LHCN-M2 (cell line): ENCODE data around the gene MAGI2. TPM values are rescaled to one million over a fixed set of nuclear protein-coding genes. Genes with fewer than 3 reads are reported as not detected.

ENCODE experiments used
- DNase-seq: peaks from one replicate; pipeline ENCODE4 v3.0.0-alpha.2; 2012; ENCODE audit warnings: low read depth
- total RNA-seq: library from RNA; depleted of rRNA; stranded (reverse); fragments of >200 nt; gene quantifications from 2 replicates; pipeline ENCODE4 v1.2.3, GENCODE V29; 2014

MAGI2 gene
- total RNA-seq, 1 experiment from 2014 or later, result 3.6 TPM

GRCh38 chr7:79376299-79377025 lies 77.0 kb downstream of the MAGI2 start:
- DNase-seq, result no peak

GRCh38 chr7:79361214-79361613 lies 92.3 kb downstream of the MAGI2 start:
- no peak for DNase-seq

DNA sequence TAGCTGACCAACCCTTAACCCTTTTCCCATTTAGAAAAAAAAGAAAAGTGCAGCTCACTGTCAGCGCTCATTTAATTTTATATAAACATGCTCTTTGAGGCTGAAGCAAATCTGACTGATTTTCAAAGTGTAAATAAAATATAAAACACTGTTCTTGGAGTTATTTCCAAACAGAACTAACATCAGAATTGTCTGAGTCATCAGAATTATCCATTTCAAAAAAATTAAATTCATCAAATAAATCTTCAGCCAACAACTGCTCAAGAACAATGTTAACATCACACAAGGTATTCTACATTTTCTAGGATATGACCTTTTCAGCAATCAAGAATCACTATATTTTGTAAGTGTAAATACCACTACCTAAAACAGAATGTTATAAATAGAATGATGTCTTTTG lies 93.6 kb downstream of the MAGI2 start:
- no peak for DNase-seq

DNA sequence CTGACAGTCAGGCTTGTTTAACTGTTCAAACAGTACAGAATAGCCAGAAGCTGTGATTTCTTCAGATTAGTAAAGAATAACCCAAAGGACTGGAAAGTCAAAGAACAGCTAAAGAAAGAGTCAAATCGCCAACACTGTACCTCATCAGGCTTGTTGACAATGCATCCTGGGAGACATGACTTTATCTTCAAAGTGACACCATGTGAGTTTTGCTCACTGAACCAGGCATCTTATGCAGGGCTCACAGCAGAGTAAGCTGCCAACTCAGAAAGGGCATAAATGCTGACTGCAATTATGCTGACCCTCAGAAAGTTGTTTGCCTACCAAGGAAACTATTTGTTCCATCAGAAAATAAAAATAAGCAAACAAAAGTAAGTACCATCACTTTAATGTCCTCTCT lies 96.4 kb downstream of the MAGI2 start:
- DNase-seq, result no peak

DNA sequence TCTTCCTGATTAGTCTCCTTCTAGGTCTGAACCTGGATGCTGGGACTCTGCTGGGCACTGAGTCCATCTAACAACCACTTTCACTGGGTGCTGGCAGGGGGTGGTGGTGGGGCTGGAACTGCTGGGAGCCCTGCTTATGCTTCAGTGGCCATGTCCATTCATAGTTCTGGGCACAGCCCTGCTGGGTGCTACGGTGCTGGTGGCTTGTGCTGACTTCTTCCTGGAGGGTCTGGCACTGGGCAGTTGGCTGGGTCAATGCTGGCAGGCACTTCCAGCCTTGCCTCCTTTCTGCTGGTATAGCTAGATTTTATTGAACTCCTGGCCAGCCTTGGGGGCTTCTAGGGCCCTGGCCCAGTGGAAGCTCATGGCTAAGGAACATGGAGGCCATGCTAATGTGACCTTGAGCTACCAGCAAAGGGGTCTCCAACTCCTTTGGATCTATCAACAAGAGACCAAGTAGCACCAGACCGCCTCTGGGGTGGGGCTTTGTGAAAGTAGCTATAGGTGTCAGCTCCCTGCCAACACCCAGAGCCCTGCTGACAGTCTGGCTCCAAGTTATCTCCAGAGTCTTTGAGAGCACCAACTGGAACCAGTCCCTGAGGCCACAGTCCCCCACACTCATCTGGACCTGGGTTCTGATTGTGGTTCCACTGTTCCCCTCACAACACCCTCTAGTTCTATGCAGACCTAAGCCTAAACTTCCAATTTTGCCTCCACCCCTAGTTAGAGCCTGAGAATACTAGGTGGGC lies 99.6 kb downstream of the MAGI2 start:
- no peak for DNase-seq

DNA sequence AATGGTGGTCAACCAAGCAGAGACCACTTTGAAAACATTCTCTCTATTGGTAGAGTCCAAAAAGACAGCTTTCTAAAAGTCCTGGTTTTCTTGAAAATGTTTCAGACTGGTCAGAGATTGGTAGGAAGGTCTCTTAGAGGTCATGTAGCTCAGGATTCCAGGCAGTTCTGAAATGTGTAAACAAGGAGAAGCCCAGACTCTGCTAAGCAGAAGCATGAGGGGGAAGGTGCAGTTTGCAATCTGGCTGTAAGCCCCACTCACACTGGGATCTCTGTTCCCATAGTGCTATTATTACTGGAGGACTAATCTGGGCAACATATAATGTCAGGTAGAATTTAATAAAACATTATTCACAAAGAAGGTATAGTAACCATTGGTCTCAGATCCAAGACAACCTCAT lies 101.1 kb downstream of the MAGI2 start:
- no peak for DNase-seq

GRCh38 chr7:79347351-79347750 lies 106.1 kb downstream of the MAGI2 start:
- no peak for DNase-seq

GRCh38 chr7:79341902-79342301 lies 111.6 kb downstream of the MAGI2 start:
- DNase-seq, result no peak

DNA sequence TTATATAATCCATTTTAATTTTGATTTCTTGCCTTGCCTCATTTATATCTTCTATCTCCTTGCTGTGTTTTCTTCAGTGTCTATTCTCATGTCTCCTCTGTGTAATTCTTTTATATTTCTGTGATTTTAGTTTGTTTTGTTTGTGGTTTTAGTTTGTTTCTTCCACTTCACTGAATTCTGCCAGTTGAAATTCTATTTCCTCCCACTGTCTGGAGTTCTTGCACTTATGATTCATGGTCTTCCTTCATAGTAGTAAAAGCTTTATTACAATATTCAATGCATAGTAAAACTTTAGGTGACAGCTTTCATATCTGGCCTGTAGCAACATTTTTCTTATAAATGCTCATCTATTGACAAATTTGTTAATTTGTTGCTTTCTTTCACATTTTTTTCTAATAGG lies 113.3 kb downstream of the MAGI2 start:
- peak; percentile 28 for DNase-seq

DNA sequence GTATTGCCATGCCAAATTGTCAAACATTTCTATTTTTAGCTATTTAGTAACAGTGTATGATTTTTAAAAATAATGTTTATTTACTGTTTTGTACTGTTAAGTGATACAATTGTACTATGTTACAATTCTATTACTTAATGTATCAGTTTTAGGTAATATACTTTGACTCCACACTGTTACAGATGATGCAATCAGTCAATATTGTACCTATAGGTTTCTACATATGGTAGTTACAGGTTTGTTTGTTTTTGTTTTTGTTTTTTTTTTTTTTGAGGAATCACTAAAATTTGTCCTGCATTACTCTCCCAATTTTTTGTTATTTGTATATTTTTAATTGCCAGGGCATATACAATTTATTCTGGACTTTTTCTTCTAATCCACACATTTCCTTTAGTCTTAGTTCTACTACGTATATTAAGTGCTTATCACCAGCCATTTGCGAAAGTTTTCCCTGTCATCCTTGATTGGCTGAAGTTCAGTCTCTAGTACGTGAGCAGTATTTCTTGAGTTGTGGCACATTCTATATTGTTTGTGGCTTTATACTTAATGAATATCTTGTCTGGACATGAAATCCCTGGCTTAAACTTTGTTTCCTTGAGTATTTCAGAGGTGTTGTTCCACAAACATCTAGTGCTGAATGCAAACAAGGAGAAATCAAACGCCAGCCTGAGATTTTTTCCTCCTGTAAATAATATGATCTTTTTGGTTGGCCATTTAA lies 114.1 kb downstream of the MAGI2 start:
- DNase-seq, result no peak

- DNase-seq, result no peak
Measured at GRCh38 chr7:79337717-79338116, 115.8 kb downstream of the MAGI2 start.

GRCh38 chr7:79334841-79335240 lies 118.6 kb downstream of the MAGI2 start:
- DNase-seq, result no peak

DNA sequence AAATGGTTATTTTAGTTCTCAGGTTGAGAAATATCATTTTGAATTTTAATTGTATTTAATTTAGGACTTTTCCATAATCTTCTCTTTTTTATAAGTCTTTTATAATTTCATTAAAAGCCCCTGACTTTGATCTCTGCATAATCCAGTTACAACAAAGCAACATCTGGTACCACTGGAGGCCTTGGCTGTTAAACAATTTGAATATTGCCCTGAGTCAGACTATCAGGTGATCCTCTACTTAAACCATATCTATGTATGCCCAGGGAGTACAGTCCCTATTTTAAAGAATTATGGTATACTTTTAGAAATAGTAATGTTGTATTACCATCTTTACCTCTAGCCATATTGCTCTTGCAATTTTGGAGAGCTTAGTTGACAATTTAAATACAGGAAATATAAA lies 119.1 kb downstream of the MAGI2 start:
- no peak for DNase-seq

GRCh38 chr7:79332091-79332490 lies 121.4 kb downstream of the MAGI2 start:
- DNase-seq, result peak; percentile 49

DNA sequence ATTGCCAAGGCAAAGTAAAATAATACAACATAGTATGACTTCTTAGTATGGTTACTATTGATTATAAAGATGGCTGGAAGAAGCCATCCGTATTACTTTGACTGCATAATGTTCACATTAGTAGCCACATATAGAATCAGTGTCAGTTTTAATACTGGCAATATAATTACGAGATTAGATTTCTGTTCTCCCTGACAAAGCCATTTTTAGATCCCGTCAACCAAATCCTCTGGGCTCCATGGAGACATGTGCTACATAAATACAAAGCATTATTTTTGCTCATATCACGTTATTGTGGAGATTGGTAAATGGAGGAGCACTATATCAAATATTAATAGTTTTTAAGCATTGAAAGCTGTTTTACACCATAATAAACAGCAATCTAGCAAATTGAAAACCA lies 124.0 kb downstream of the MAGI2 start:
- DNase-seq, result no peak

- DNase-seq, result no peak
Measured at GRCh38 chr7:79320741-79321473, 132.6 kb downstream of the MAGI2 start.

GRCh38 chr7:79319369-79319768 lies 134.1 kb downstream of the MAGI2 start:
- DNase-seq, result no peak

DNA sequence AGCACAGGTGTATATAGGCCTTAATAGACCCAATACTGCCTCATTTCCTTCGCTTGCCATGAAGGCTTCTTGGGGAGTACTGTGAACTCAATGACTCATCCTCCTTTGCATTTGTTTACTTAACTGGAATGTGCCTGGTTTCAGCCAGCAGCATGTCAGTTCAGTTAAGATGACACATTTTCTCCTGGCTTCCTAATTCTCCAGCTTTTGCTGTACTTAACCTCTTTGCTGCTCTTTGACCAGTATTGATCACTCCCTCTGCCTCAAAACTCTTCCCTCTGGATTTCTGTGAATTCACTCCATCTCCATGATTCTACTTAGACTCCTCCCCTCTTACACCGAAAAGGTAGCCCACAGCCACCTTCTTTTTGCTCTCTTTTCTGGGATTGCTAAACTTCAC lies 135.7 kb downstream of the MAGI2 start:
- DNase-seq, result peak; percentile 86

DNA sequence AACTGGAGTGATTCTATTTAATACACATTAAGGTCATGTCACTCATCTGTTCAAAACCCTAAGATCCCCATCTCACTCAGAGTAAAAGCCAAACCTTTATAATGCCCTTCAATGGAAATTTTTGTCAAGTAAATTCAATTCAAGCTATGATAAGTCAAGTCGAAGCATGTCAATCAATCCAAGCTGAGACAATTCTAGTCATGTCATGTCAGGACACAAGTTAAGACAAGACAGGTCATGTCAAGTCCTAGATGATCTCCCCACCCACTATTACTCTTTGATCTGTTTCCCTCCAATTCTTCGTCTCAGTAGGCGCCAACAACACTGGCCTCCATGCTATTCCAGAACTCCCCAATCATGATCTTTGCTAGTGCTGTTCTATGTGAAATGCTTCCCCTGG lies 141.4 kb downstream of the MAGI2 start:
- no peak for DNase-seq

- DNase-seq, result peak; percentile 19
Measured at GRCh38 chr7:79308192-79308591, 145.3 kb downstream of the MAGI2 start.

- no peak for DNase-seq
Measured at GRCh38 chr7:79307376-79307775, 146.1 kb downstream of the MAGI2 start.

- no peak for DNase-seq
Measured at GRCh38 chr7:79304711-79305110, 148.8 kb downstream of the MAGI2 start.
